H1 (cell line): ENCODE data around the gene YEATS2. TPM values are rescaled to one million over a fixed set of nuclear protein-coding genes. Genes with fewer than 3 reads are reported as not detected.

Experiments
- CTCF ChIA-PET: fragments of 300-600 bp; sonication (Branson Sonifier 250); formaldehyde crosslinking; loops from one replicate; lab custom pipeline; 2021; ENCODE audit not compliant: partially characterized antibody; lab: Charles Lee
- POLR2A ChIA-PET: fragments of 300-600 bp; sonication (Branson Sonifier 250); formaldehyde crosslinking; loops from one replicate; lab custom pipeline; 2021; ENCODE audit warnings: inconsistent platforms; ENCODE audit not compliant: partially characterized antibody; lab: Charles Lee
- DNase-seq, 2 experiments: peaks; one replicate each; pipeline versions ENCODE4 v3.0.0 to v3.0.0-alpha.2; 2010 to 2022; ENCODE audit warnings: low spot score in 2 of 2, low read depth in 1 of 2, mixed read lengths in 1 of 2
- FAIRE-seq: peaks from 2 replicates; lab custom pipeline; 2011; peaks lifted over from hg19 to GRCh38; lab: Jason Lieb, UNC
- H2AFZ ChIP-seq: 2 replicates; pipeline ENCODE4 v1.8.1; 2012; ENCODE audit warnings: low read length, inconsistent platforms
- H2AK5ac ChIP-seq: 2 replicates; pipeline ENCODE4 v1.6.1; 2013; ENCODE audit warnings: low read depth, low read length
- H2BK120ac ChIP-seq: replicated peaks from 2 replicates; pipeline ENCODE3; 2013; ENCODE audit warnings: low read depth, low read length, inconsistent platforms
- H2BK12ac ChIP-seq: 2 replicates; pipeline ENCODE4 v1.6.1; 2013; ENCODE audit warnings: low read depth, low read length
- H2BK15ac ChIP-seq: 2 replicates; pipeline ENCODE4 v1.6.1; 2013; ENCODE audit warnings: low read length
- H2BK20ac ChIP-seq: 2 replicates; pipeline ENCODE4 v1.6.1; 2013; ENCODE audit warnings: low read length
- H2BK5ac ChIP-seq: 2 replicates; pipeline ENCODE4 v1.6.1; 2013; ENCODE audit warnings: low read depth, low read length
- H3K14ac ChIP-seq: 2 replicates; pipeline ENCODE4 v1.6.1; 2013; ENCODE audit warnings: inconsistent platforms; ENCODE audit not compliant: insufficient read length
- H3K18ac ChIP-seq: 2 replicates; pipeline ENCODE4 v1.6.1; 2013; ENCODE audit warnings: low read length; ENCODE audit errors: extremely low read depth
- H3K23ac ChIP-seq: 2 replicates; pipeline ENCODE4 v1.6.1; 2013; ENCODE audit warnings: inconsistent platforms; ENCODE audit not compliant: insufficient read length
- H3K23me2 ChIP-seq: 2 replicates; pipeline ENCODE4 v1.6.1; 2013; ENCODE audit warnings: low read depth, low read length
- H3K27ac ChIP-seq: 2 replicates; pipeline ENCODE4 v1.6.1; 2011; ENCODE audit warnings: low read depth, low read length, inconsistent platforms
- H3K27me3 ChIP-seq, 4 experiments: replicated peaks in 1 of 4; 1 replicate in 1 of 4; 2 replicates in 3 of 4; pipeline versions ENCODE4 v1.6.1 to v1.8.1; 2011 to 2013; ENCODE audit warnings: low read length in 3 of 4, mild to moderate bottlenecking in 3 of 4, inconsistent platforms in 2 of 4, mixed read lengths in 2 of 4, moderate library complexity in 1 of 4; ENCODE audit not compliant: control insufficient read depth in 3 of 4, insufficient read depth in 3 of 4; ENCODE audit errors: extremely low read depth in 1 of 4
- H3K36me3 ChIP-seq, 4 experiments: 2 replicates each; pipeline versions ENCODE4 v1.6.1 to v1.8.1; 2011 to 2013; ENCODE audit warnings: mild to moderate bottlenecking in 4 of 4, low read length in 3 of 4, moderate library complexity in 2 of 4, control low read depth in 1 of 4, inconsistent platforms in 1 of 4; ENCODE audit not compliant: insufficient read depth in 4 of 4, control insufficient read depth in 2 of 4
- H3K4ac ChIP-seq: replicated peaks from 2 replicates; pipeline ENCODE3; 2013; ENCODE audit warnings: low read length, low read depth, mixed read lengths, inconsistent platforms; ENCODE audit not compliant: insufficient read length
- H3K4me1 ChIP-seq, 4 experiments: replicated peaks in 1 of 4; 1 replicate in 1 of 4; 2 replicates in 3 of 4; pipeline versions ENCODE4 v1.6.1 to v1.8.1; 2011 to 2013; ENCODE audit warnings: low read length in 3 of 4, inconsistent platforms in 2 of 4, mixed read lengths in 1 of 4; ENCODE audit not compliant: insufficient read depth in 4 of 4, control insufficient read depth in 3 of 4
- H3K4me2 ChIP-seq, 2 experiments: 2 replicates each; pipeline versions ENCODE4 v1.6.1 to v1.8.1; 2011 to 2013; ENCODE audit warnings: low read depth in 2 of 2, low read length in 2 of 2, control low read depth in 1 of 2, inconsistent platforms in 1 of 2, mild to moderate bottlenecking in 1 of 2; ENCODE audit not compliant: insufficient read depth in 1 of 2
- H3K4me3 ChIP-seq, 4 experiments: fragments of 200-600, 300-600 bp in 1 of 4; sonication (generic), shearing (Covaris generic), sonication (Bioruptor Twin) in 1 of 4; 2 replicates each; pipeline versions ENCODE4 v1.5.1 to v1.8.1; 2011 to 2016; ENCODE audit warnings: low read length in 4 of 4, low read depth in 3 of 4, control low read depth in 2 of 4, inconsistent platforms in 2 of 4, mild to moderate bottlenecking in 2 of 4, mixed read lengths in 1 of 4, moderate library complexity in 1 of 4; ENCODE audit not compliant: insufficient read depth in 2 of 4; ENCODE audit errors: extremely low read depth in 1 of 4
- H3K56ac ChIP-seq: replicated peaks from 2 replicates; pipeline ENCODE3; 2013; ENCODE audit warnings: low read depth, mild to moderate bottlenecking, mixed read lengths, low read length, inconsistent platforms; ENCODE audit not compliant: insufficient read length
- H3K79me1 ChIP-seq: 2 replicates; pipeline ENCODE4 v1.6.1; 2013; ENCODE audit warnings: low read depth, low read length, control low read depth
- H3K79me2 ChIP-seq, 2 experiments: 2 replicates each; pipeline versions ENCODE4 v1.6.1 to v1.8.1; 2012 to 2013; ENCODE audit warnings: low read length in 2 of 2, mild to moderate bottlenecking in 2 of 2, inconsistent platforms in 1 of 2; ENCODE audit not compliant: insufficient read depth in 2 of 2, control insufficient read depth in 1 of 2
- H3K9ac ChIP-seq, 4 experiments: replicated peaks in 1 of 4; 1 replicate in 1 of 4; 2 replicates in 3 of 4; pipeline versions ENCODE4 v1.6.1 to v1.8.1; 2011 to 2013; ENCODE audit warnings: low read depth in 3 of 4, low read length in 3 of 4, control low read depth in 2 of 4, mild to moderate bottlenecking in 2 of 4, moderate library complexity in 2 of 4, inconsistent platforms in 1 of 4; ENCODE audit errors: extremely low read depth in 1 of 4
- H3K9me3 ChIP-seq, 2 experiments: 2 replicates each; pipeline versions ENCODE4 v1.6.1 to v1.8.1; 2012 to 2013; ENCODE audit warnings: mild to moderate bottlenecking in 2 of 2, moderate library complexity in 2 of 2, control low read depth in 1 of 2, inconsistent platforms in 1 of 2, low read depth in 1 of 2, low read length in 1 of 2, mixed read lengths in 1 of 2; ENCODE audit not compliant: insufficient read depth in 2 of 2
- H4K20me1 ChIP-seq, 2 experiments: replicated peaks in 1 of 2; 2 replicates each; pipeline versions ENCODE3 to v1.8.1; 2011 to 2013; ENCODE audit warnings: inconsistent platforms in 2 of 2, low read length in 2 of 2, mild to moderate bottlenecking in 1 of 2; ENCODE audit not compliant: insufficient read depth in 2 of 2, control insufficient read depth in 1 of 2
- H4K5ac ChIP-seq: 2 replicates; pipeline ENCODE4 v1.6.1; 2013; ENCODE audit warnings: low read length, low read depth, mixed read lengths, inconsistent platforms; ENCODE audit not compliant: insufficient read length
- H4K8ac ChIP-seq: 2 replicates; pipeline ENCODE4 v1.8.0; 2013; ENCODE audit warnings: mild to moderate bottlenecking, moderate library complexity, low read length, inconsistent platforms; ENCODE audit not compliant: insufficient read depth; ENCODE audit errors: extremely low read depth
- H4K91ac ChIP-seq: replicated peaks from 2 replicates; pipeline ENCODE3; 2013; ENCODE audit warnings: low read length, mixed read lengths, inconsistent platforms; ENCODE audit not compliant: insufficient read length
- CBX5 ChIP-seq: fragments of 300-800, 300-1000 bp; sonication (generic); IDR thresholded peaks from 2 replicates; pipeline ENCODE4 v1.7.1; 2016; ENCODE audit warnings: antibody characterized with exemption, low read length, low read depth
- CHD1 ChIP-seq: IDR thresholded peaks from 2 replicates; pipeline ENCODE4 v1.6.1; 2012; ENCODE audit warnings: low read depth, low read length, improper control_type of control experiment
- EZH2 ChIP-seq: fragments of 200-600 bp; sonication (generic); IDR thresholded peaks from 2 replicates; pipeline ENCODE4 v1.7.1; 2012; ENCODE audit warnings: low read depth, mild to moderate bottlenecking, moderate library complexity, low read length, inconsistent platforms; ENCODE audit not compliant: severe bottlenecking
- FOSL1 ChIP-seq: IDR thresholded peaks from 2 replicates; pipeline ENCODE4 v1.6.1; 2011; ENCODE audit warnings: mild to moderate bottlenecking, low read depth, low read length, moderate library complexity; ENCODE audit not compliant: insufficient read depth
- JUN ChIP-seq: IDR thresholded peaks from 2 replicates; pipeline ENCODE4 v1.6.1; 2011; ENCODE audit warnings: low read depth, mild to moderate bottlenecking, improper control_type of control experiment, low read length
- RAD21 ChIP-seq, 2 experiments: IDR thresholded peaks in 1 of 2; conservative IDR thresholded peaks in 1 of 2; 2 replicates each; pipeline ENCODE4 v1.6.1; 2011; ENCODE audit warnings: low read depth in 2 of 2, low read length in 2 of 2, improper control_type of control experiment in 1 of 2, inconsistent platforms in 1 of 2, mild to moderate bottlenecking in 1 of 2, moderate library complexity in 1 of 2
- SP2 ChIP-seq: IDR thresholded peaks from 2 replicates; pipeline ENCODE4 v1.6.1; 2012; ENCODE audit warnings: mild to moderate bottlenecking, low read length, inconsistent platforms
- WGBS, 2 experiments: shearing (Covaris generic) in 1 of 2; methylation state at CpG; one replicate each; pipeline versions ENCODE4 v1.1.6 to v1.1.7; 2013 to 2015; ENCODE audit warnings: low lambda C conversion rate in 2 of 2, mixed read lengths in 2 of 2, inconsistent platforms in 1 of 2, low coverage in 1 of 2, missing lambda C conversion rate in 1 of 2; ENCODE audit not compliant: insufficient replicate concordance in 2 of 2, insufficient coverage in 1 of 2, insufficient read length in 1 of 2; ENCODE audit errors: extremely low coverage in 1 of 2, missing lambda C conversion rate in 1 of 2; 5-methylcytosine and 5-hydroxymethylcytosine counted together
- polyA plus RNA-seq, 7 experiments: library from polyadenylated mRNA; depleted of rRNA in 3 of 7; stranded (reverse) in 5 of 7; unstranded in 2 of 7; fragments of >200 nt in 5 of 7; fragments of 200-250 nt in 2 of 7; gene quantifications; 1 replicate in 5 of 7; 2 replicates in 1 of 7; 4 replicates in 1 of 7; pipeline versions ENCODE4 v1.2.1 to v1.2.3, GENCODE V29; 2011 to 2013; ENCODE audit warnings: missing spikeins in 2 of 7, mixed read lengths in 2 of 7
- total RNA-seq: library from RNA; stranded (reverse); fragmentation: NEBNext Ultra II Directional; extraction: Animal tissue kit (Norgen Biotek cat#: 25700); gene quantifications from 2 replicates; pipeline ENCODE4 v1.2.1, GENCODE V29; 2021
- TF ChIP-seq, protein P1 (sequence below), 3 experiments: IDR thresholded peaks; 1 replicate in 2 of 3; 2 replicates in 1 of 3; pipeline versions ENCODE4 v1.5.1 to v1.6.1; 2011; ENCODE audit warnings: low read length in 3 of 3, mild to moderate bottlenecking in 3 of 3, inconsistent platforms in 2 of 3, low read depth in 1 of 3, moderate library complexity in 1 of 3; ENCODE audit not compliant: insufficient read depth in 1 of 3; ENCODE audit errors: control extremely low read depth in 1 of 3
- TF ChIP-seq, protein P2 (sequence below): IDR thresholded peaks from 2 replicates; pipeline ENCODE4 v1.6.1; 2011; ENCODE audit warnings: low read length, improper control_type of control experiment

The YEATS2 gene
- total and polyA plus RNA-seq, 2 of the 8 experiments (the other 6 are each of a cell fraction or from before 2014, with no cell fraction given) = 35.3 to 53.7 TPM

DNA sequence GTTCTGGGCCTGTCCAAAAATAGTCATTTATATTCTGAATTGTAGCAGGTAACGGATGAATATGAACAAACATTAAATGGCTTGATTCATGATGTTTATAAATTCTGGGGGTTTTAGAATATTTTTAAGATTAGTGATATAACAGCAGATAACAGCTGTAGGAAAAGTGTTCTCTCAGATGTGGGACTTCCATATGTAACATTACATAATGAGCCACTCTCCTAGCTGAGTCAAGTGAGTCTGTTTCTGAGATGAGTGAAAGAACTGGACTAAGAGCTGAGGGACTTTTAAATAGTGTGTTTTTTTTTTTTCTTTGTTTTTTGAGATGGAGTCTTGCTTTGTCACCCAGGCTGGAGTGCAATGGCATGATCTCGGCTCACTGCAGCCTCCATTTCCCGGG is 13.9 kb downstream of the YEATS2 start:
- no peak overlapping the region for H3K9ac ChIP-seq
- no peak overlapping the region for H3K4me3 ChIP-seq
- TF ChIP-seq EZH2 = no peak
- no peak for TF ChIP-seq SP2
- no peak for TF ChIP-seq FOSL1
- TF ChIP-seq, protein P1, sequence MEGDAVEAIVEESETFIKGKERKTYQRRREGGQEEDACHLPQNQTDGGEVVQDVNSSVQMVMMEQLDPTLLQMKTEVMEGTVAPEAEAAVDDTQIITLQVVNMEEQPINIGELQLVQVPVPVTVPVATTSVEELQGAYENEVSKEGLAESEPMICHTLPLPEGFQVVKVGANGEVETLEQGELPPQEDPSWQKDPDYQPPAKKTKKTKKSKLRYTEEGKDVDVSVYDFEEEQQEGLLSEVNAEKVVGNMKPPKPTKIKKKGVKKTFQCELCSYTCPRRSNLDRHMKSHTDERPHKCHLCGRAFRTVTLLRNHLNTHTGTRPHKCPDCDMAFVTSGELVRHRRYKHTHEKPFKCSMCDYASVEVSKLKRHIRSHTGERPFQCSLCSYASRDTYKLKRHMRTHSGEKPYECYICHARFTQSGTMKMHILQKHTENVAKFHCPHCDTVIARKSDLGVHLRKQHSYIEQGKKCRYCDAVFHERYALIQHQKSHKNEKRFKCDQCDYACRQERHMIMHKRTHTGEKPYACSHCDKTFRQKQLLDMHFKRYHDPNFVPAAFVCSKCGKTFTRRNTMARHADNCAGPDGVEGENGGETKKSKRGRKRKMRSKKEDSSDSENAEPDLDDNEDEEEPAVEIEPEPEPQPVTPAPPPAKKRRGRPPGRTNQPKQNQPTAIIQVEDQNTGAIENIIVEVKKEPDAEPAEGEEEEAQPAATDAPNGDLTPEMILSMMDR (IDR thresholded peaks at IDR 0.05; ENCODE audit: control extremely low read depth in 1 of 3, insufficient read depth in 1 of 3, low read depth in 1 of 3, low read length in 3 of 3) = no peak
- no peak for TF ChIP-seq CBX5
- TF ChIP-seq CHD1 = no peak
- no peak for TF ChIP-seq JUN
- TF ChIP-seq RAD21 (IDR thresholded peaks at IDR 0.05 in 1 of 2, conservative IDR thresholded peaks at IDR 0.05 in 1 of 2; ENCODE audit: low read depth in 2 of 2, low read length in 2 of 2) = no peak
- TF ChIP-seq, protein P2, sequence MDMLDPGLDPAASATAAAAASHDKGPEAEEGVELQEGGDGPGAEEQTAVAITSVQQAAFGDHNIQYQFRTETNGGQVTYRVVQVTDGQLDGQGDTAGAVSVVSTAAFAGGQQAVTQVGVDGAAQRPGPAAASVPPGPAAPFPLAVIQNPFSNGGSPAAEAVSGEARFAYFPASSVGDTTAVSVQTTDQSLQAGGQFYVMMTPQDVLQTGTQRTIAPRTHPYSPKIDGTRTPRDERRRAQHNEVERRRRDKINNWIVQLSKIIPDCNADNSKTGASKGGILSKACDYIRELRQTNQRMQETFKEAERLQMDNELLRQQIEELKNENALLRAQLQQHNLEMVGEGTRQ = no peak
- TF ChIP-seq, all 59 proteins: peak for 0
- H3K27me3 ChIP-seq = no peaks in the 10 kb centered on the region
- H3K23me2 ChIP-seq = no peaks in the 10 kb centered on the region
- H3K23ac ChIP-seq = no peak overlapping the region
- H4K5ac ChIP-seq = no peak overlapping the region
- no peak overlapping the region for H2BK12ac ChIP-seq
- WGBS, 2 experiments = 92% methylated on average over 3 of the region's 3 CpGs; no CpG with 5 or more reads in 1 of the 2 experiments
- DNase-seq (no peak), FAIRE-seq (no peak)
- H4K91ac ChIP-seq = no peak overlapping the region
- no peak overlapping the region for H3K14ac ChIP-seq
- POLR2A ChIA-PET = interaction anchor here (0.6 kb wide), 1 partner anchor 24 kb away, joined by 3 read pairs; no protein-coding TSS in a partner anchor
- H4K8ac ChIP-seq = no peak overlapping the region
- H3K56ac ChIP-seq = no peak overlapping the region
- H2AFZ ChIP-seq = no peak overlapping the region
- no peaks in the 10 kb centered on the region for H3K9me3 ChIP-seq
- no peak overlapping the region for H2BK5ac ChIP-seq
- no peak overlapping the region for H2BK20ac ChIP-seq
- no peak overlapping the region for H2AK5ac ChIP-seq
- H4K20me1 ChIP-seq = peaks cover 1 to 2% of the 10 kb centered on the region in 2 experiments
- CTCF ChIA-PET = interaction anchor here (0.7 to 1.8 kb wide), 2 partner anchors 224 to 232 kb away, joined by 4 read pairs; no protein-coding TSS in a partner anchor
- no peak overlapping the region for H3K4ac ChIP-seq
- no peak overlapping the region for H3K4me2 ChIP-seq
- peaks cover 0 to 84% of the 10 kb centered on the region in 2 experiments; a peak in 3 of 4 replicates for H3K79me2 ChIP-seq
- no peak overlapping the region for H2BK120ac ChIP-seq
- no peaks in the 10 kb centered on the region for H3K4me1 ChIP-seq
- H3K27ac ChIP-seq = no peak overlapping the region
- peaks cover 0 to 16% (median 4%) of the 10 kb centered on the region in 4 experiments; a peak in 2 of 8 replicates for H3K36me3 ChIP-seq
- H3K18ac ChIP-seq = no peak overlapping the region
- H3K79me1 ChIP-seq = no peaks in the 10 kb centered on the region; the same call in 1 of the 2 replicates
- no peak overlapping the region for H2BK15ac ChIP-seq
